ENCODE data around the gene ERN1.

ERN1 gene

GRCh38 chr17:64083563-64084085, 46.3 kb downstream of the ERN1 start:
- no peak for DNase-seq (ENCODE audit: low read depth)

- no peak for DNase-seq (ENCODE audit: low read depth)
These were observed 46.9 kb downstream of the ERN1 start for GRCh38 chr17:64083093-64083492.

GRCh38 chr17:64081802-64082799, 47.8 kb downstream of the ERN1 start:
- DNase-seq (ENCODE audit: low read depth): no peak

- no peak for DNase-seq (ENCODE audit: low read depth)
These were observed 49.7 kb downstream of the ERN1 start for GRCh38 chr17:64080174-64080618.

- DNase-seq (ENCODE audit: low read depth): no peak
These were observed 52.6 kb downstream of the ERN1 start for GRCh38 chr17:64077379-64077778.

GRCh38 chr17:64075913-64076312, 54.0 kb downstream of the ERN1 start:
- DNase-seq (ENCODE audit: low read depth): no peak

- no peak for DNase-seq (ENCODE audit: low read depth)
These were observed 55.1 kb downstream of the ERN1 start for GRCh38 chr17:64074704-64075426.

GRCh38 chr17:64073771-64074703, 55.9 kb downstream of the ERN1 start:
- no peak for DNase-seq (ENCODE audit: low read depth)

- no peak for DNase-seq (ENCODE audit: low read depth)
These were observed 58.8 kb downstream of the ERN1 start for GRCh38 chr17:64071111-64071510.

GRCh38 chr17:64070213-64070612, 59.7 kb downstream of the ERN1 start:
- DNase-seq (ENCODE audit: low read depth): no peak

GRCh38 chr17:64069143-64069542, 60.8 kb downstream of the ERN1 start:
- no peak for DNase-seq (ENCODE audit: low read depth)

GRCh38 chr17:64067657-64068056, 62.3 kb downstream of the ERN1 start:
- DNase-seq (ENCODE audit: low read depth): no peak

- no peak for DNase-seq (ENCODE audit: low read depth)
These were observed 63.2 kb downstream of the ERN1 start for GRCh38 chr17:64066716-64067115.

GRCh38 chr17:64065161-64065560, 64.8 kb downstream of the ERN1 start:
- no peak for DNase-seq (ENCODE audit: low read depth)

- no peak for DNase-seq (ENCODE audit: low read depth)
These were observed 65.6 kb downstream of the ERN1 start for GRCh38 chr17:64064331-64064730.

GRCh38 chr17:64063766-64064224, 66.1 kb downstream of the ERN1 start:
- DNase-seq (ENCODE audit: low read depth): peak; percentile 17

- no peak for DNase-seq (ENCODE audit: low read depth)
These were observed 66.9 kb downstream of the ERN1 start for GRCh38 chr17:64063088-64063487.

GRCh38 chr17:64061178-64061898, 68.6 kb downstream of the ERN1 start:
- DNase-seq (ENCODE audit: low read depth): no peak

- no peak for DNase-seq (ENCODE audit: low read depth)
These were observed 69.6 kb downstream of the ERN1 start for GRCh38 chr17:64060331-64060730.

- no peak for DNase-seq (ENCODE audit: low read depth)
These were observed 70.2 kb downstream of the ERN1 start for GRCh38 chr17:64059756-64060155.

- no peak for DNase-seq (ENCODE audit: low read depth)
These were observed 71.3 kb downstream of the ERN1 start for GRCh38 chr17:64058621-64059020.

Data from stimulated activated CD8-positive, alpha-beta memory T cell treated with anti-CD3 and anti-CD28 coated beads, Interleukin-15, amount 100 ng/mL, for 1 hour (primary cell).